SK-N-SH (cell line): ENCODE measurements around the gene ITIH1. TPM values are rescaled to one million over a fixed set of nuclear protein-coding genes. Genes with fewer than 3 reads are reported as not detected.

Experiments used
- CTCF ChIA-PET: fragments of 300-600, 350-600 bp; formaldehyde crosslinking; extraction: SDS; loops from one replicate; lab custom pipeline; 2021; lab: Yijun Ruan, JAX
- POLR2A ChIA-PET: fragments of 350-600 bp; sonication (Branson Sonifier 250); formaldehyde crosslinking; extraction: SDS; loops from one replicate; lab custom pipeline; 2020; ENCODE audit warnings: antibody characterized with exemption, inconsistent platforms; lab: Yijun Ruan, JAX
- DNase-seq: peaks from one replicate; pipeline ENCODE4 v3.0.0; 2012
- H2AFZ ChIP-seq: fragments of 200-600 bp; sonication (generic); 2 replicates; pipeline ENCODE4 v1.8.1; 2016; ENCODE audit warnings: antibody characterized with exemption, mild to moderate bottlenecking, low read depth
- H3F3A ChIP-seq: fragments of 200-600 bp; sonication (generic); replicated peaks from 2 replicates; pipeline ENCODE3; 2016; ENCODE audit warnings: antibody characterized with exemption, mild to moderate bottlenecking; ENCODE audit not compliant: insufficient read depth
- H3K27ac ChIP-seq, 2 experiments: fragments of 200-500 bp in 1 of 2; fragments of 200-600 bp in 1 of 2; sonication (Bioruptor generic) in 1 of 2; sonication (generic), shearing (Covaris generic) in 1 of 2; 2 replicates each; pipeline versions ENCODE4 v1.5.1 to v1.6.1; 2014 to 2016; ENCODE audit warnings: low read depth in 2 of 2, inconsistent platforms in 1 of 2, low read length in 1 of 2, mild to moderate bottlenecking in 1 of 2, mixed read lengths in 1 of 2
- H3K27me3 ChIP-seq: fragments of 200-600 bp; sonication (generic), shearing (Covaris generic); 2 replicates; pipeline ENCODE4 v1.6.1; 2016; ENCODE audit warnings: mixed run types; ENCODE audit not compliant: insufficient read depth
- H3K36me3 ChIP-seq, 2 experiments: fragments of 200-500 bp in 1 of 2; fragments of 200-600 bp in 1 of 2; sonication (Bioruptor generic) in 1 of 2; sonication (generic) in 1 of 2; replicated peaks in 1 of 2; 2 replicates each; pipeline versions ENCODE3 to v1.5.1; 2014 to 2016; ENCODE audit warnings: low read length in 1 of 2, mild to moderate bottlenecking in 1 of 2; ENCODE audit not compliant: insufficient read depth in 2 of 2, control insufficient read depth in 1 of 2
- H3K4me1 ChIP-seq, 2 experiments: fragments of 200-500 bp in 1 of 2; fragments of 200-600 bp in 1 of 2; sonication (Bioruptor generic) in 1 of 2; sonication (generic), shearing (Covaris generic) in 1 of 2; 2 replicates each; pipeline versions ENCODE4 v1.5.1 to v1.6.1; 2014 to 2016; ENCODE audit warnings: low read depth in 1 of 2, low read length in 1 of 2, mixed run types in 1 of 2; ENCODE audit not compliant: insufficient read depth in 2 of 2, control insufficient read depth in 1 of 2
- H3K4me2 ChIP-seq: fragments of 200-600 bp; sonication (generic), shearing (Covaris generic); 2 replicates; pipeline ENCODE4 v1.6.1; 2017; ENCODE audit warnings: mixed run types
- H3K4me3 ChIP-seq, 2 experiments: fragments of 200-500 bp in 1 of 2; fragments of 200-600 bp in 1 of 2; sonication (Bioruptor generic) in 1 of 2; sonication (generic), shearing (Covaris generic) in 1 of 2; 2 replicates each; pipeline versions ENCODE4 v1.5.1 to v1.8.1; 2014 to 2016; ENCODE audit warnings: low read depth in 2 of 2, inconsistent platforms in 1 of 2, low read length in 1 of 2, mild to moderate bottlenecking in 1 of 2, mixed read lengths in 1 of 2, moderate library complexity in 1 of 2
- H3K79me2 ChIP-seq: fragments of 200-600 bp; sonication (generic); 2 replicates; pipeline ENCODE4 v1.8.1; 2017; ENCODE audit warnings: mild to moderate bottlenecking; ENCODE audit not compliant: insufficient read depth
- H3K9ac ChIP-seq: fragments of 200-600 bp; sonication (generic); 2 replicates; pipeline ENCODE4 v1.6.1; 2017; ENCODE audit warnings: mixed run types
- H3K9me2 ChIP-seq: fragments of 200-600 bp; sonication (generic); 2 replicates; pipeline ENCODE4 v1.6.1; 2017; ENCODE audit warnings: mixed run types
- H3K9me3 ChIP-seq: fragments of 200-600 bp; sonication (generic); 2 replicates; pipeline ENCODE4 v1.6.1; 2017; ENCODE audit warnings: mixed run types, mild to moderate bottlenecking, moderate library complexity
- H4K20me1 ChIP-seq: fragments of 200-600 bp; sonication (generic); 2 replicates; pipeline ENCODE4 v1.6.1; 2017; ENCODE audit warnings: mild to moderate bottlenecking, mixed run types; ENCODE audit not compliant: insufficient read depth
- EP300 ChIP-seq, 2 experiments: IDR thresholded peaks; 2 replicates each; pipeline versions ENCODE4 v1.4.0 to v1.6.1; 2012; ENCODE audit warnings: borderline replicate concordance in 1 of 2, low read depth in 1 of 2, low read length in 1 of 2
- JUND ChIP-seq: IDR thresholded peaks from 2 replicates; pipeline ENCODE4 v1.4.0; 2012
- NRF1 ChIP-seq: IDR thresholded peaks from 2 replicates; pipeline ENCODE4 v1.6.1; 2012; ENCODE audit warnings: low read depth, mild to moderate bottlenecking, low read length
- REST ChIP-seq: IDR thresholded peaks from 2 replicates; pipeline ENCODE4 v1.6.1; 2012; ENCODE audit warnings: mild to moderate bottlenecking, low read depth, low read length, moderate library complexity
- RFX5 ChIP-seq: IDR thresholded peaks from 2 replicates; pipeline ENCODE4 v1.6.1; 2012; ENCODE audit warnings: mild to moderate bottlenecking, improper control_type of control experiment, low read length
- ZBTB33 ChIP-seq: IDR thresholded peaks from 2 replicates; pipeline ENCODE4 v1.4.0; 2012; ENCODE audit warnings: low read depth, borderline replicate concordance
- WGBS: methylation state at CpG from one replicate; pipeline ENCODE4 v1.1.6; 2017; ENCODE audit warnings: low lambda C conversion rate; 5-methylcytosine and 5-hydroxymethylcytosine counted together
- polyA plus RNA-seq, 3 experiments: library from polyadenylated mRNA; depleted of rRNA; stranded (reverse); fragments of >200 nt; gene quantifications; 2 replicates each; pipeline ENCODE4 v1.2.3, GENCODE V29; 2012
- TF ChIP-seq, protein P1 (sequence below): IDR thresholded peaks from 2 replicates; pipeline ENCODE4 v1.4.0; 2012; ENCODE audit warnings: low read depth, borderline replicate concordance
- TF ChIP-seq, protein P2 (sequence below): fragments of 200-600 bp; sonication (generic); IDR thresholded peaks from 2 replicates; pipeline ENCODE4 v1.6.1; 2017; ENCODE audit warnings: antibody characterized with exemption, mild to moderate bottlenecking, moderate library complexity

Gene ITIH1
- polyA plus RNA-seq, 1 of the 3 experiments (the other 2 are of a cell fraction): not detected

DNA sequence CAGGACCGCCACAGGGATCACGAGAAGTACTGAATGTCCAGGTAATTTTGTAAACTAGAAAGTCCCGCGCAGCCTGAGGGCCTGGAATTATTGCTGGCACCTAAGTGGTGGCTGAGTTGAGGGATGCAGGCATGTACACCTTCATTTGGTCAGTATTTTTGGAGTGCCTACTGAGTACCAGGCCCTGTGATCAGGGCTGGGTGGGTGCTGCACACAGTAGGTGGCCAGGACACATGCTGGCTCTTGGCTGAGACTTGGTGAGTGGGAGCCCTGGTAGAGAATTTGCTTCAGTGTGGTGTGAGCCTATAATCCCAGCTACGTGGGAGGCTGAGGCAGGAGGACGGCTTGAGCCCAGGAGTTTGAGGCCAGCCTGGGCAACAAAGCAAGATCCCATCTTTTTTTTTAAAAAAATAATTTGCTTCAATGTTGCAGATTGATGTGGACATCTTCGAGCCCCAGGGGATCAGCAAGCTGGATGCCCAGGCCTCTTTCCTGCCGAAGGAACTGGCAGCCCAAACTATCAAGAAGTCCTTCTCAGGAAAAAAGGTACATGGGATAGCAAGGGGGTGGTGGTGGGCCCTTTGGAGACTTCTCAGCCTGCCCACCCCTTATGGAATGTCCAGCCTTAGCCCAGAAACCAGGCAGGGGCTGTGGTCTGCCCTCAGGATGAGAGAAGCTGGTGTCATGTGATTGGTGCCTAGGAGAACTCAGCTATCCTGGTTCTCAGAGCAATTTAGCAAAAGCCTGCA is 2.6 kb downstream of the ITIH1 start:
- Histone ChIP-seq H3K9me2 (no peaks in the 10 kb centered on the region), H3K4me1 (peaks cover 0 to 10% of the 10 kb centered on the region in 2 experiments; a peak in 1 of 4 replicates), H3K36me3 (no peaks in the 10 kb centered on the region), H3K4me3 (no peak overlapping the region), H3K79me2 (no peaks in the 10 kb centered on the region), H3K27me3 (peaks cover 13% of the 10 kb centered on the region; the same call in 1 of the 2 replicates), H3K9me3 (no peaks in the 10 kb centered on the region), H3K27ac (no peak overlapping the region), H2AFZ (no peak overlapping the region), H3F3A (no peaks in the 10 kb centered on the region), H3K9ac (no peak overlapping the region), H4K20me1 (no peaks in the 10 kb centered on the region), H3K4me2 (no peak overlapping the region)
- ChIA-PET CTCF (interaction anchor here (1.2 to 1.4 kb wide), 2 partner anchors 19 to 38 kb away, joined by 5 read pairs; no protein-coding TSS in a partner anchor), POLR2A (interaction anchor here (0.8 to 1.3 kb wide), 2 partner anchors 10 to 12 kb away, joined by 6 read pairs; partner anchors contain the start of gene NEK4)
- 35% methylated on average over 5 of the region's 8 CpGs for WGBS
- DNase-seq: no peak
- TF ChIP-seq ZBTB33 (no peak), NRF1 (no peak), REST (no peak), EP300 (IDR thresholded peaks at IDR 0.05; ENCODE audit: borderline replicate concordance in 1 of 2, low read depth in 1 of 2, low read length in 1 of 2) (no peak), RFX5 (no peak), JUND (no peak)
- TF ChIP-seq, protein P1, sequence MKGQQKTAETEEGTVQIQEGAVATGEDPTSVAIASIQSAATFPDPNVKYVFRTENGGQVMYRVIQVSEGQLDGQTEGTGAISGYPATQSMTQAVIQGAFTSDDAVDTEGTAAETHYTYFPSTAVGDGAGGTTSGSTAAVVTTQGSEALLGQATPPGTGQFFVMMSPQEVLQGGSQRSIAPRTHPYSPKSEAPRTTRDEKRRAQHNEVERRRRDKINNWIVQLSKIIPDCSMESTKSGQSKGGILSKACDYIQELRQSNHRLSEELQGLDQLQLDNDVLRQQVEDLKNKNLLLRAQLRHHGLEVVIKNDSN: no peak
- TF ChIP-seq, protein P2, sequence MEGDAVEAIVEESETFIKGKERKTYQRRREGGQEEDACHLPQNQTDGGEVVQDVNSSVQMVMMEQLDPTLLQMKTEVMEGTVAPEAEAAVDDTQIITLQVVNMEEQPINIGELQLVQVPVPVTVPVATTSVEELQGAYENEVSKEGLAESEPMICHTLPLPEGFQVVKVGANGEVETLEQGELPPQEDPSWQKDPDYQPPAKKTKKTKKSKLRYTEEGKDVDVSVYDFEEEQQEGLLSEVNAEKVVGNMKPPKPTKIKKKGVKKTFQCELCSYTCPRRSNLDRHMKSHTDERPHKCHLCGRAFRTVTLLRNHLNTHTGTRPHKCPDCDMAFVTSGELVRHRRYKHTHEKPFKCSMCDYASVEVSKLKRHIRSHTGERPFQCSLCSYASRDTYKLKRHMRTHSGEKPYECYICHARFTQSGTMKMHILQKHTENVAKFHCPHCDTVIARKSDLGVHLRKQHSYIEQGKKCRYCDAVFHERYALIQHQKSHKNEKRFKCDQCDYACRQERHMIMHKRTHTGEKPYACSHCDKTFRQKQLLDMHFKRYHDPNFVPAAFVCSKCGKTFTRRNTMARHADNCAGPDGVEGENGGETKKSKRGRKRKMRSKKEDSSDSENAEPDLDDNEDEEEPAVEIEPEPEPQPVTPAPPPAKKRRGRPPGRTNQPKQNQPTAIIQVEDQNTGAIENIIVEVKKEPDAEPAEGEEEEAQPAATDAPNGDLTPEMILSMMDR: no peak
